ENCODE data around the gene MCTP1. TPM values are rescaled to one million over a fixed set of nuclear protein-coding genes. Genes with fewer than 3 reads are reported as not detected.

MCTP1 gene
- total and polyA plus RNA-seq, 2 of the 8 experiments (the other 6 are each of a cell fraction or from before 2014, with no cell fraction given) = 0.56 to 3.4 TPM

DNA sequence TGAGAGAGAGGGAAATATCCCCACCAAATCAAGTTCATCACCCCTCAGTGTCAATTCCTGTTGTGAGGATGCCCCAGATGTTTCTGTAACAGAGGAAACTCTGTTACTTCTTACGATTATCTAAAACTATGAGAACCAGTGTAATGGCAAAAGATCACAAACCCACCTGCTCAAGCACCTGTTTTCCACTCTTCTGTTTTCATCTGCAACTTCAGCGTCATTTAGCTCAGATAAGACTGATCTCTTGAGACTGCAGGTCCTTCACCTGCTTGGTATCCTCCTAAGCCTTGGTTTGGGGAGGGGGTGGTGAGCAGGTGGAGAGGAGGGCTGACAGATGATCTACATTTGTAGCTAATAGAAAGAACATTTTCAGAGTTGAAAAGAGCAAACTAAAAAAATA lies 437.2 kb downstream of the MCTP1 start:
- no peak overlapping the region for H2BK5ac ChIP-seq (ENCODE audit: low read depth, low read length)
- H3K23me2 ChIP-seq (ENCODE audit: low read depth, low read length) = no peaks in the 10 kb centered on the region
- 91% methylated on average over 2 of the region's 2 CpGs; no CpG with 5 or more reads in 1 of the 2 experiments for WGBS, 2 experiments (ENCODE audit: extremely low coverage in 1 of 2, insufficient coverage in 1 of 2, insufficient read length in 1 of 2, insufficient replicate concordance in 2 of 2, low coverage in 1 of 2, low lambda C conversion rate in 2 of 2, missing lambda C conversion rate in 1 of 2)
- H3K4me2 ChIP-seq (ENCODE audit: insufficient read depth in 1 of 2, low read depth in 2 of 2, low read length in 2 of 2) = no peak overlapping the region
- no peak for DNase-seq (ENCODE audit: low read depth in 1 of 2, low spot score in 2 of 2)
- TF ChIP-seq YY1 (IDR thresholded peaks at IDR 0.05; ENCODE audit: low read depth, low read length) = no peak
- H2BK15ac ChIP-seq (ENCODE audit: low read length) = no peak overlapping the region
- H3K14ac ChIP-seq (ENCODE audit: insufficient read length) = no peak overlapping the region
- H3K4me3 ChIP-seq (ENCODE audit: extremely low read depth in 1 of 4, insufficient read depth in 2 of 4, low read depth in 3 of 4, low read length in 4 of 4) = no peak overlapping the region
- no peak overlapping the region for H2AK5ac ChIP-seq (ENCODE audit: low read depth, low read length)
- H3K9me3 ChIP-seq (ENCODE audit: insufficient read depth in 2 of 2, low read depth in 1 of 2, low read length in 1 of 2) = no peaks in the 10 kb centered on the region
- H3K56ac ChIP-seq (replicated peaks; ENCODE audit: insufficient read length, low read depth, low read length) = no peak overlapping the region
- ChIA-PET POLR2A (ENCODE audit: partially characterized antibody) (no interaction called here), CTCF (ENCODE audit: partially characterized antibody) (interaction anchor here (1.2 to 5.1 kb wide), 4 partner anchors 16 to 173 kb away, joined by 3 to 43 read pairs (median 4); no protein-coding TSS in a partner anchor)
- H3K18ac ChIP-seq (ENCODE audit: extremely low read depth, low read length) = no peak overlapping the region
- H3K4ac ChIP-seq (replicated peaks; ENCODE audit: insufficient read length, low read depth, low read length) = no peak overlapping the region
- no peak overlapping the region for H2BK12ac ChIP-seq (ENCODE audit: low read depth, low read length)
- no peak overlapping the region for H4K91ac ChIP-seq (replicated peaks; ENCODE audit: insufficient read length, low read length)
- H2BK120ac ChIP-seq (replicated peaks; ENCODE audit: low read depth, low read length) = no peak overlapping the region
- H4K8ac ChIP-seq (ENCODE audit: extremely low read depth, insufficient read depth, low read length) = no peak overlapping the region
- H3K27me3 ChIP-seq (replicated peaks in 1 of 4; ENCODE audit: control insufficient read depth in 3 of 4, extremely low read depth in 1 of 4, insufficient read depth in 3 of 4, low read length in 3 of 4) = no peaks in the 10 kb centered on the region
- H4K5ac ChIP-seq (ENCODE audit: insufficient read length, low read depth, low read length) = no peak overlapping the region
- no peaks in the 10 kb centered on the region for H3K79me1 ChIP-seq (ENCODE audit: low read depth, low read length)
- H3K79me2 ChIP-seq (ENCODE audit: control insufficient read depth in 1 of 2, insufficient read depth in 2 of 2, low read length in 2 of 2) = no peaks in the 10 kb centered on the region
- no peak overlapping the region for H3K9ac ChIP-seq (replicated peaks in 1 of 4; ENCODE audit: extremely low read depth in 1 of 4, low read depth in 3 of 4, low read length in 3 of 4)
- no peak overlapping the region for H3K23ac ChIP-seq (ENCODE audit: insufficient read length)
- no peaks in the 10 kb centered on the region for H4K20me1 ChIP-seq (replicated peaks in 1 of 2; ENCODE audit: control insufficient read depth in 1 of 2, insufficient read depth in 2 of 2, low read length in 2 of 2)
- FAIRE-seq = no peak
- H3K4me1 ChIP-seq (replicated peaks in 1 of 4; ENCODE audit: control insufficient read depth in 3 of 4, insufficient read depth in 4 of 4, low read length in 3 of 4) = peaks cover 0 to 3% (median 1%) of the 10 kb centered on the region in 4 experiments; a peak in 2 of 7 replicates
- no peak overlapping the region for H3K27ac ChIP-seq (ENCODE audit: low read depth, low read length)
- H3K36me3 ChIP-seq (ENCODE audit: control insufficient read depth in 2 of 4, insufficient read depth in 4 of 4, low read length in 3 of 4) = no peaks in the 10 kb centered on the region
- H2AFZ ChIP-seq (ENCODE audit: low read length) = no peak overlapping the region
- H2BK20ac ChIP-seq (ENCODE audit: low read length) = no peak overlapping the region

All from H1 (cell line).